Activated effector memory CD4-positive, alpha-beta T cell treated with Interleukin-2 at 50 U/mL for 16 hours (primary cell): Measurements from ENCODE around the gene NUDT9.
"Not testable (repeated sequence)": the region's sequence is repeated elsewhere in the genome, so short reads cannot be mapped to it uniquely, and the experiment has no call there.

ENCODE experiments used
- DNase-seq: peaks from one replicate; pipeline ENCODE4 v3.0.0-alpha.2; 2020

Gene NUDT9

GRCh38 chr4:87410157-87410556 lies 12.2 kb upstream of the NUDT9 start:
- DNase-seq, result no peak

GRCh38 chr4:87410679-87411078 lies 11.7 kb upstream of the NUDT9 start:
- no peak for DNase-seq

DNA sequence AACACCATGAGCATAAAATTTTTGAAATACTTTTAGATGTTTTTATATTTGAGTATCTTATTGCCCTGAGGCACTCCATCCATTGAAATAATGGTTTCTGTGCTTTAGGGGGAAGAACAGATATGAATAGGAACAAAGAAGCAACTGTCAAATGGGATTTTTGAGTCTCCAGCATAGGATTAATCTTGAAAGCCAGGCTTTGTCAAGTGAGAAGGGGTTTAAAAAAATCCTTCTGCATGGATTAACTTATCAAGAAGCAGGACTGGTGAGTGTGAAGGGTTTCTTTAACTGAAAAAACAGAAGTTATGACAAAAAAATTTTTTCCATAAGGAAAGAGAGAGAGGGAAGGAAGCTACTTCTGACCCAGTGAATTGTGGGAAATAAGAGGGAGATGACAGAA lies 7.6 kb upstream of the NUDT9 start:
- no peak for DNase-seq

- no peak for DNase-seq
Measured at GRCh38 chr4:87416965-87417364, 5.4 kb upstream of the NUDT9 start.

- not testable (repeated sequence) for DNase-seq
Measured at GRCh38 chr4:87418410-87418809, 4.0 kb upstream of the NUDT9 start.

- no peak for DNase-seq
Measured at GRCh38 chr4:87419578-87420249, 2.7 kb upstream of the NUDT9 start.

- DNase-seq, result no peak
Measured at GRCh38 chr4:87420276-87420830, 2.0 kb upstream of the NUDT9 start.

GRCh38 chr4:87423317-87424098 lies 1.1 kb downstream of the NUDT9 start:
- DNase-seq, result no peak

- not testable (repeated sequence) for DNase-seq
Measured at GRCh38 chr4:87424099-87424543, 1.7 kb downstream of the NUDT9 start.

- DNase-seq, result no peak
Measured at GRCh38 chr4:87425711-87426110, 3.3 kb downstream of the NUDT9 start.

DNA sequence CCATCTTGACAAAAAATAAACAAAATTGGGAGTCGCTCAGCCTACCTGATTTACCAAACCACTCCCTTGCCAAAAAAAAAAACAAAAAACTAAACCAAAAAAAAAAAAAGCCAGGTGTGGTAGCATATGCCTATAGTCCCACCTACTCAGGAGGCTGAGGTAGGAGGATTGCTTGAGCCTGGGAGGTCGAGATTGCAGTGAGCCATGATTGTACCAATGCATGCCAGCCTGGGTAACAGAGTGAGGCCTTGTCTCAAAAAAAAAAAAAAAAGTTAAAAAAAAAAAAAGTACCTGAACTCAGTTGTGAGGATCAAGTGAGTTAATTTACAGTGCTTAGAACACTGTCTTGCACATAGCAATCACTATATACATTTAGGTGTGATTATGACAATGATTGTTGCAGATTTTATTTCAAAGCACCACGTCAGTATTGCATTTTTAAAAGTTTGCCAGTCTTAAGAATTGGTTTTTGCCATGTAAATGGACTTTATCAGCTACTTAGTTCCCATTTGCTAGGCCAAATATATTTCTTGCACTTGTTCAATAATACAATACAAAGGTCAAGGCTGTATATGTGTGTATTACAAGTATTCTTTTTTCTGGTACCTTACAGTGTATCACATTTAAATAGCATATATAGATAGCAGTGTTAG lies 4.6 kb downstream of the NUDT9 start:
- DNase-seq, result no peak

GRCh38 chr4:87427518-87427868 lies 5.1 kb downstream of the NUDT9 start:
- DNase-seq, result no peak

GRCh38 chr4:87428979-87429378 lies 6.6 kb downstream of the NUDT9 start:
- DNase-seq, result no peak

DNA sequence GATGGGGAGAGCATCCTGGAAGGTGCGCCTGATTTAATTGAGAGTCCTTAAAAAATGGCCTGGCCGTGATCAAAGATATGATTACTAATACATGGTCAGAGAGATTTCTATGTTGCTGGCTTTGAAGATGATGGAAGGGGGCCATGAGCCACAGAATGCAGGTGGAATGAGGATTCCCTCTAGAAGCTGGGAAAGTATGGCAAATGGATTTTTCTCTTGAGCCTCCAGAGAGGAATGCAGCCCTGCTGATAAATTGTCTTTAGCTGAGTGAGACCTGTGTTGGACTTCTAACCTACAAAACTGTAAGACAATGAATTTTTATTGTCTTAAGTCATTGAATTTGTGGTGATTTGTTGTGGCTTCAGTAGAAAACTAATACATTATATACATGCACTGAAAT lies 7.7 kb downstream of the NUDT9 start:
- DNase-seq, result no peak

DNA sequence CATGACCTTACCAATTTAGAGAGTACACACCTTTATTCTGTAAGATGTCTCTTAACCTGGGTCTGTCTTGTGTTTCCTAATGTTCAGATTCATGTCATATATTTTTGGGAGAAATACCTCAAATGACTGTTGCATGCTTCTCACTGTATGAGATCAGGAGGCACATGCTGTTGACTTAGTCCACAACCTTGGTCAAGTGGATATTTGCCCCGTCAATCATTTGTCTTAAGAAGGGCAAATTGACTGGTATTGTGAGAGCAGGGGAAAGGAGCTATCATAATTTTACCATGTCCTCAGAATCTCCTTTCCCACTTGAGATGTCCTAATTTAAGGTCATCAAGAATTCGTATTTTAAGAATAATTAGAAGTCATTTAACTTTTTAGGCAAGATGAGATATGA lies 11.0 kb downstream of the NUDT9 start:
- no peak for DNase-seq

GRCh38 chr4:87442889-87443288 lies 20.5 kb downstream of the NUDT9 start:
- no peak for DNase-seq

DNA sequence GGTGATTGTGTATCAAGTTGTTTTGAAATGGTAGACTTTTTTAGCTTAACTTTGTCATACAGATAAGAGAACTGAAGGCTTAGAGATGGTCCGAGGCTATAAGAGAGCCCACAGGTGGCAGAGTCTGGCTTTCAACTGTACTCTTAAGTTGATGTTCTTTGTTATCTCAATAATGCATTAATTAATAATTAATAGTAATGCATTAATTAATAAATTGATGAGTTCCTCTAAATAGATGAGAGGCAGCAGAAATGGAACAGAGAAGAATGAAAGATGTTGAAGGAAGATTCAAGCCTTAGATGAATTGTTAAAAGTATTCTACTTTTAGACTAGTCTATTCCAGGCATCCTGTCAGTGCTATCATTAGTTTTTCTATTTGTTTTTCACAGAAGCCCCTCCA lies 22.4 kb downstream of the NUDT9 start:
- no peak for DNase-seq

DNA sequence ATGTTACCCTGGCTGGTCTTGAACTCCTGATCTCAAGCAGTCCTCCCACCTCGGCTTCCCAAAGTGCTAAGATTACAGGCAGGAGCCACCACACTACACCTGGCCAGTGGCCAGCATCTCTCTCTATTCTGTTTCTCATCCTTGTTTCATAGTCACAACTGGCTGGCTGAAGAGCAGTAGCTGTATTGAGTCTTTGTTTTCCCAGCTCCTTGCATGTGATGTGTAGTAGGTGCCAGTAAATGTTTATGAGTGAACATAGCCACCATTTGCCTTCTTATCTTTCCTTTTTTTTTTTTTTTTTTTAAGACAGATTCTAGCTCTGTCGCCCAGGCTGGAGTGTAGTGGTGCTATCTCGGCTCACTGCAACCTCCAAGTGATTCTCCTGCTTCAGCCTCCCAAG lies 23.6 kb downstream of the NUDT9 start:
- DNase-seq, result no peak

GRCh38 chr4:87446375-87446774 lies 24.0 kb downstream of the NUDT9 start:
- DNase-seq, result not testable (repeated sequence)

GRCh38 chr4:87451537-87451936 lies 29.2 kb downstream of the NUDT9 start:
- no peak for DNase-seq

GRCh38 chr4:87458913-87459312 lies 36.5 kb downstream of the NUDT9 start:
- DNase-seq, result no peak

DNA sequence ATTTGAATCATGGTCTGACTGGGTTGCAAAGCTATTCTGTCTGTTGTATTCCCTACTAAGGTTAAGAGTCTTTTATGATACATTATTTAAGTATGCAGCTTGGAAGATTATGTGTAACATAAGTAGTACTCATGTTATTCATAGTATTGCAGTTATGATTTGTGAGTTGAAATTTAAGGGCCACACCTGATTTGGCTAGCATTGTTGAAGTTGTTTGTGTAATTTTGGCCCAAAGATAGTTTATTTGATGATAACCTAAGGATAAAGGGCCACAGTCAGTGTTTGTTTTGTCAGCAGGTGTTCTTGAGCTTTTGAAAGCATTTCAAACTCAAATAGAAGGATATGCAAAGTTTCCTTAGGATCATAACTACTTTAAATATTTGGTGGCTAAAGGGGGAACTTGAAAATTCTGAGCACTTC lies 38.9 kb downstream of the NUDT9 start:
- no peak for DNase-seq

DNA sequence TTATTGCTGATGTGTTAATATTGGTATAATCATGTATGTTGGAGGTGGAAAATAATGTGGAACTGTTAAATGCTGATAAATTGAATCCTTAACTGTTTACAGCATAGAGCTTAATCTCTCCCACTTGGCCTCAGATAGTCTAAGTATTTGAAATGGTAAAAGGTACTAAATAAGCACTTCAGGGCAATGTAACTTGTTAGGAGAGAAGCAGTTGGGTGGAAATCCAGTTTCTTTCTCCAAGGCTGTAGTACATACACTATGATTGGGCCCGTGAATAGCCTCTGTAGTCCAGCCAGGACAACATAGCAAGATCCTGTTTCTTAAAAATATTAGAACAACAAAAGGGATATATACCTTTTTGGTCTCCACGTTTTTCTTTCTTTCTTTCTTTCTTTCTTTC lies 39.7 kb downstream of the NUDT9 start:
- DNase-seq, result no peak
